A549 (cell line): ENCODE results near the gene TUBGCP2. TPM values are rescaled to one million over a fixed set of nuclear protein-coding genes. Genes with fewer than 3 reads are reported as not detected.
"Not testable (repeated sequence)": the region's sequence is repeated elsewhere in the genome, so short reads cannot be mapped to it uniquely, and the experiment has no call there.

ENCODE experiments used
- ATAC-seq, 2 experiments: fragments of 200-7000 bp in 1 of 2; fragments of >200 bp in 1 of 2; cut with Nextera tagmentation in 1 of 2; cut with Tn5 transposase in 1 of 2; 3 replicates each; pipeline versions ENCODE4 v1.8.0 to v1.9.1; 2018 to 2020; ENCODE audit warnings: mild to moderate bottlenecking in 1 of 2, moderate library complexity in 1 of 2
- CTCF ChIA-PET: fragments of 300-600 bp; sonication (Branson Sonifier 250); formaldehyde crosslinking; extraction: SDS; loops from one replicate; lab custom pipeline; 2021; ENCODE audit warnings: antibody characterized with exemption, inconsistent platforms; lab: Yijun Ruan, JAX
- POLR2A ChIA-PET: fragments of 350-600 bp; formaldehyde crosslinking; extraction: SDS; loops from one replicate; lab custom pipeline; 2021; ENCODE audit warnings: antibody characterized with exemption, inconsistent platforms; lab: Yijun Ruan, JAX
- DNase-seq, 2 experiments: peaks; one replicate each; pipeline versions ENCODE4 v3.0.0 to v3.0.0-alpha.2; 2011 to 2016; ENCODE audit warnings: low read depth in 1 of 2, low spot score in 1 of 2
- FAIRE-seq: peaks from 2 replicates; lab custom pipeline; 2011; peaks lifted over from hg19 to GRCh38; lab: Jason Lieb, UNC
- H3K27ac ChIP-seq, 2 experiments: fragments of >200 bp; sonication (Bioruptor Twin); formaldehyde crosslinking; 3 replicates each; pipeline ENCODE4 v1.5.1; 2016 to 2017
- H3K4me1 ChIP-seq: fragments of >200 bp; sonication (Bioruptor Twin); formaldehyde crosslinking; 3 replicates; pipeline ENCODE4 v1.6.1; 2016
- H3K4me2 ChIP-seq: fragments of >200 bp; sonication (Bioruptor Twin); formaldehyde crosslinking; 3 replicates; pipeline ENCODE4 v1.6.1; 2016
- H3K4me3 ChIP-seq: fragments of >200 bp; sonication (Bioruptor Twin); formaldehyde crosslinking; 3 replicates; pipeline ENCODE4 v1.5.1; 2016
- H3K9me3 ChIP-seq: fragments of >200 bp; sonication (Bioruptor Twin); formaldehyde crosslinking; 3 replicates; pipeline ENCODE4 v1.6.1; 2016
- BHLHE40 ChIP-seq: IDR thresholded peaks from 2 replicates; pipeline ENCODE4 v1.6.1; 2012; ENCODE audit warnings: low read depth, low read length, inconsistent platforms
- CBX8 ChIP-seq: fragments of 200-600 bp; sonication (generic); IDR thresholded peaks from 2 replicates; pipeline ENCODE4 v1.6.1; 2016
- CEBPB ChIP-seq, 2 experiments: fragments of >200 bp in 1 of 2; sonication (Bioruptor Twin) in 1 of 2; formaldehyde crosslinking in 1 of 2; IDR thresholded peaks; 2 replicates each; pipeline ENCODE4 v1.6.1; 2012 to 2016
- EHF ChIP-seq: fragments of 250-450 bp; sonication (Bioruptor Pico); IDR thresholded peaks from 2 replicates; pipeline ENCODE4 v1.5.0; 2020; ENCODE audit warnings: mild to moderate bottlenecking
- FOSL2 ChIP-seq, 2 experiments: fragments of 450-650 bp in 1 of 2; fragments of >200 bp in 1 of 2; sonication (Bioruptor Twin) in 1 of 2; formaldehyde crosslinking; IDR thresholded peaks; 2 replicates each; pipeline versions ENCODE4 v1.5.0 to v1.6.1; 2016 to 2020; ENCODE audit warnings: mild to moderate bottlenecking in 1 of 2, moderate library complexity in 1 of 2
- FOXS1 ChIP-seq: fragments of 250-450 bp; sonication (Bioruptor Pico); IDR thresholded peaks from 2 replicates; pipeline ENCODE4 v1.5.0; 2020; ENCODE audit warnings: mild to moderate bottlenecking, moderate library complexity
- HDAC2 ChIP-seq: fragments of 200-600 bp; sonication (generic); IDR thresholded peaks from 2 replicates; pipeline ENCODE4 v1.6.1; 2016
- JUN ChIP-seq, 2 experiments: fragments of >200 bp; sonication (Bioruptor Twin); formaldehyde crosslinking; IDR thresholded peaks; 2 replicates in 1 of 2; 3 replicates in 1 of 2; pipeline ENCODE4 v1.6.1; 2016 to 2017
- MAFK ChIP-seq: fragments of 450-650 bp; IDR thresholded peaks from 2 replicates; pipeline ENCODE4 v1.6.1; 2014; ENCODE audit not compliant: partially characterized antibody
- MAZ ChIP-seq: fragments of 150-350 bp; IDR thresholded peaks from 2 replicates; pipeline ENCODE4 v1.6.1; 2014; ENCODE audit warnings: antibody characterized with exemption, low read depth, low read length, borderline replicate concordance
- NFE2L2 ChIP-seq: fragments of 150-350 bp; conservative IDR thresholded peaks from 2 replicates; pipeline ENCODE4 v1.6.1; 2014; ENCODE audit warnings: low read length
- PHF8 ChIP-seq: fragments of 200-600 bp; sonication (generic); IDR thresholded peaks from 2 replicates; pipeline ENCODE4 v1.6.1; 2016; ENCODE audit warnings: low read depth, mild to moderate bottlenecking, antibody characterized with exemption, moderate library complexity, borderline replicate concordance
- POLR2A ChIP-seq: IDR thresholded peaks from 2 replicates; pipeline ENCODE4 v1.6.1; 2012; ENCODE audit warnings: mild to moderate bottlenecking, low read length
- RAD21 ChIP-seq, 2 experiments: fragments of >200 bp in 1 of 2; sonication (Bioruptor Twin) in 1 of 2; formaldehyde crosslinking in 1 of 2; IDR thresholded peaks in 1 of 2; conservative IDR thresholded peaks in 1 of 2; 2 replicates in 1 of 2; 3 replicates in 1 of 2; pipeline ENCODE4 v1.6.1; 2012 to 2018; ENCODE audit warnings: inconsistent platforms in 1 of 2
- RFX5 ChIP-seq: fragments of 450-650 bp; IDR thresholded peaks from 2 replicates; pipeline ENCODE4 v1.7.1; 2014; ENCODE audit warnings: antibody characterized with exemption, mild to moderate bottlenecking, moderate library complexity
- SMC3 ChIP-seq: fragments of >200 bp; sonication (Bioruptor Twin); formaldehyde crosslinking; IDR thresholded peaks from 3 replicates; pipeline ENCODE4 v1.6.1; 2018; ENCODE audit warnings: inconsistent platforms
- TFCP2L1 ChIP-seq: fragments of 250-450 bp; sonication (Bioruptor Pico); IDR thresholded peaks from 2 replicates; pipeline ENCODE4 v1.5.0; 2021; ENCODE audit warnings: mild to moderate bottlenecking
- TP53 ChIP-seq: fragments of 250-450 bp; sonication (Bioruptor Pico); IDR thresholded peaks from 2 replicates; pipeline ENCODE4 v1.5.0; 2021; ENCODE audit warnings: mild to moderate bottlenecking, moderate library complexity
- ZC3H11A ChIP-seq: fragments of 450-650 bp; IDR thresholded peaks from 2 replicates; pipeline ENCODE4 v1.6.1; 2014; ENCODE audit warnings: antibody characterized with exemption, mild to moderate bottlenecking
- ZSCAN20 ChIP-seq: fragments of 250-450 bp; sonication (Bioruptor Pico); IDR thresholded peaks from 2 replicates; pipeline ENCODE4 v1.8.0; 2022; ENCODE audit warnings: mild to moderate bottlenecking, moderate library complexity
- WGBS: methylation state at CpG from one replicate; pipeline ENCODE4 v1.1.6; 2017; ENCODE audit errors: missing lambda C conversion rate; 5-methylcytosine and 5-hydroxymethylcytosine counted together
- polyA plus RNA-seq, 4 experiments: library from polyadenylated mRNA; depleted of rRNA in 3 of 4; stranded (reverse); fragments of >200 nt; fragmentation: RNase III in 1 of 4; extraction: RNeasy Plus Mini Kit Qiagen cat#74134 plus additional on column Dnase treatment in 1 of 4; gene quantifications; 2 replicates in 3 of 4; 3 replicates in 1 of 4; pipeline ENCODE4 v1.2.3, GENCODE V29; 2011 to 2017
- TF ChIP-seq, protein P1 (sequence below): fragments of 200-600 bp; sonication (generic); IDR thresholded peaks from 2 replicates; pipeline ENCODE4 v1.6.1; 2016; ENCODE audit warnings: antibody characterized with exemption, mild to moderate bottlenecking, moderate library complexity
- TF ChIP-seq, protein P2 (sequence below): IDR thresholded peaks from 2 replicates; pipeline ENCODE4 v1.6.1; 2012
- TF ChIP-seq, protein P3 (sequence below): IDR thresholded peaks from 2 replicates; pipeline ENCODE4 v1.6.1; 2012; ENCODE audit warnings: low read depth, borderline replicate concordance
- TF ChIP-seq, protein P4 (sequence below): fragments of >200 bp; sonication (Bioruptor Twin); formaldehyde crosslinking; IDR thresholded peaks from 3 replicates; pipeline ENCODE4 v1.5.1; 2016
- TF ChIP-seq, protein P5 (sequence below): fragments of 250-450 bp; sonication (Bioruptor Pico); IDR thresholded peaks from 2 replicates; pipeline ENCODE4 v1.5.0; 2021; ENCODE audit warnings: mild to moderate bottlenecking, moderate library complexity, borderline replicate concordance

The TUBGCP2 gene
- polyA plus RNA-seq, 2 of the 4 experiments (the other 2 are of a cell fraction) = 33.6 to 44.5 TPM

DNA sequence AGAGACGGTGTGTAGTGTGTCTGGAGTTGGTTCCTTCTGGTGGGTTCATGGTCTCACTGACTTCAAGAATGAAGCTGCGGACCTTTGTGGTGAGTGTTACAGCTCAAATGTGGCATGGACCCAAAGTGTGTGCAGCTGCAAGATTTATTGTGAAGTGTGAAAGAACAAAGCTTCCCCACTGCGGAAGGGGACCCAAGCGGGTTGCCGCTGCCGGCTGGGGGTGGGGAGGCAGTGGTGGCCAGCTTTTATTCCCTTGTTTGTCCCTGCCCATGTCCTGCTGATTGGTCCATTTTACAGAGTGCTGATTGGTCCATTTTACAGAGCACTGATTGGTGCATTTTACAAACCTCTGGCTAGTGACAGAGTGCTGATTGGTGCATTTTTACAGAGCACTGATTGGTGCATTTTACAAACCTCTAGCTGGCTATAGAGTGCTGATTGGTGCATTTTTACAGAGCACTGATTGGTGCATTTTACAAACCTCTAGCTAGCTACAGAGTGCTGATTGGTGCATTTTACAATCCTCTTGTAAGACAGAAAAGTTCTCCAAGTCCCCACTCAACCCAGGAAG is 12.3 kb upstream of the TUBGCP2 start:
- ATAC-seq, H3K27ac ChIP-seq, H3K9me3 ChIP-seq, H3K4me2 ChIP-seq, POLR2A ChIA-PET, H3K4me3 ChIP-seq, DNase-seq, FAIRE-seq: not testable (repeated sequence)
- 76% methylated on average over 6 of the region's 6 CpGs for WGBS
- peak; percentile 96 for TF ChIP-seq MAFK
- peaks cover 15% of the 10 kb centered on the region for H3K4me1 ChIP-seq
- CTCF ChIA-PET = interaction anchor here (0.6 to 4.0 kb wide), 6 partner anchors 8 to 652 kb away, joined by 3 to 56 read pairs (median 4); no protein-coding TSS in a partner anchor

DNA sequence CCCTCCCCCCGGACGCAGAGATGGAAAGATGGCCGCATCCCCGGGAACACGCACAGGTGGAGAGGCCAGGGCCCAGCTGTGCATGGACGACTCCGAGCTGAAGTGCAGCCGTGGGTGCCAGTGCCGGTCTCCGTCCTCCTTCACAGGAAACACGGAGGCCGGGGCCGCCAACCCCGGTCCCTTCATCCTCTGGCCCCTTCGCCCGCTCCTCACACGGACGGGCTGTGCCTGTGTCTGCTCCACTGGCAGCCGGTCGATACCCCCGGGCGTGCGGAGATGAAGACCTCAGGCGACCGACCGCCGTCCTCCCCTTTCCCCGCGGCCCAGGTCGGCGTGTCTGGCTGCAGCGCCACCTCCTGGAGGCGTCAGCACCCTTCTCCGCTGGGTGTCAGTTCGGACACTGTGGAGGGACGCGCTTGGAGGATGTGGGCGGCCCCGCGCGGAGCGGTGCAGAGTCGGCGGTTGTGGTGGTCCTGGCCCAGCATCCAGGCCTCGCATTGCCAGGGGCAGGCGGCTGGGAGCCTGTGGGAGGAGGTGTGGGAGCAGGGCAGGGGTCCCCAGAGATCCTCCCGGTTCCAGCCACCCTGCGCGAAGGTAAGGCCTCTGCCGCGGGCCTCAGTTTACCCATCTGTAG is 9.9 kb upstream of the TUBGCP2 start:
- H3K4me3 ChIP-seq = peak overlapping the region; percentile 62
- POLR2A ChIA-PET = no interaction called here
- CTCF ChIA-PET = interaction anchor here (0.6 to 4.0 kb wide), 11 partner anchors 8 to 90 kb away, joined by 3 to 56 read pairs (median 5); no protein-coding TSS in a partner anchor

DNA sequence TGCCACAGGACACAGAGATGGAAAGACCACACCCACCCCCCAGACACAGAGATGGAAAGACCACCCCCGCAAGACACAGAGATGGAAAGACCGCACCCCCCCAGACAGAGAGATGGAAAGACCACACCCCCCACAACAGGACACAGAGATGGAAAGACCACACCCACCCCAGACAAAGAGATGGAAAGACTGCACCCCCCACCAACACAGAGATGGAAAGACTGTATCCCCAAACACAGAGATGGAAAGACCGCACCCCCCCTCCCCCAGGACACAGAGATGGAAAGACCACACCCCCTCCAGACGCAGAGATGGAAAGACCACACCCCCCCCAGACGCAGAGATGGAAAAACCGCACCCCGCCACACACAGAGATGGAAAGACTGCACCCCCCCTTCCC is 8.1 kb upstream of the TUBGCP2 start:
- WGBS = 51% methylated on average over 6 of the region's 7 CpGs
- ATAC-seq (no peak), FAIRE-seq (no peak), DNase-seq (peak in 1 of 2 experiments; percentile 44)
- 0 out of 3 replicates have a peak, but pooled peaks cover 7% of the 10 kb centered on the region for H3K4me1 ChIP-seq
- no peak overlapping the region for H3K27ac ChIP-seq
- no peak overlapping the region for H3K4me2 ChIP-seq
- ChIA-PET CTCF (interaction anchor here (2.0 to 3.6 kb wide), 2 partner anchors 10 to 12 kb away, joined by 8 to 33 read pairs; no protein-coding TSS in a partner anchor), POLR2A (no interaction called here)
- no peak overlapping the region for H3K4me3 ChIP-seq
- H3K9me3 ChIP-seq = no peaks in the 10 kb centered on the region; the same call in 2 of the 3 replicates
- TF ChIP-seq NFE2L2 (no peak), BHLHE40 (no peak), FOXS1 (no peak), TP53 (CRISPR knock-in tag) (no peak), CBX8 (no peak), ZC3H11A (no peak), ZSCAN20 (no peak), HDAC2 (no peak), MAZ (no peak), TFCP2L1 (no peak), EHF (CRISPR knock-in tag) (no peak)
- TF ChIP-seq, protein P1, sequence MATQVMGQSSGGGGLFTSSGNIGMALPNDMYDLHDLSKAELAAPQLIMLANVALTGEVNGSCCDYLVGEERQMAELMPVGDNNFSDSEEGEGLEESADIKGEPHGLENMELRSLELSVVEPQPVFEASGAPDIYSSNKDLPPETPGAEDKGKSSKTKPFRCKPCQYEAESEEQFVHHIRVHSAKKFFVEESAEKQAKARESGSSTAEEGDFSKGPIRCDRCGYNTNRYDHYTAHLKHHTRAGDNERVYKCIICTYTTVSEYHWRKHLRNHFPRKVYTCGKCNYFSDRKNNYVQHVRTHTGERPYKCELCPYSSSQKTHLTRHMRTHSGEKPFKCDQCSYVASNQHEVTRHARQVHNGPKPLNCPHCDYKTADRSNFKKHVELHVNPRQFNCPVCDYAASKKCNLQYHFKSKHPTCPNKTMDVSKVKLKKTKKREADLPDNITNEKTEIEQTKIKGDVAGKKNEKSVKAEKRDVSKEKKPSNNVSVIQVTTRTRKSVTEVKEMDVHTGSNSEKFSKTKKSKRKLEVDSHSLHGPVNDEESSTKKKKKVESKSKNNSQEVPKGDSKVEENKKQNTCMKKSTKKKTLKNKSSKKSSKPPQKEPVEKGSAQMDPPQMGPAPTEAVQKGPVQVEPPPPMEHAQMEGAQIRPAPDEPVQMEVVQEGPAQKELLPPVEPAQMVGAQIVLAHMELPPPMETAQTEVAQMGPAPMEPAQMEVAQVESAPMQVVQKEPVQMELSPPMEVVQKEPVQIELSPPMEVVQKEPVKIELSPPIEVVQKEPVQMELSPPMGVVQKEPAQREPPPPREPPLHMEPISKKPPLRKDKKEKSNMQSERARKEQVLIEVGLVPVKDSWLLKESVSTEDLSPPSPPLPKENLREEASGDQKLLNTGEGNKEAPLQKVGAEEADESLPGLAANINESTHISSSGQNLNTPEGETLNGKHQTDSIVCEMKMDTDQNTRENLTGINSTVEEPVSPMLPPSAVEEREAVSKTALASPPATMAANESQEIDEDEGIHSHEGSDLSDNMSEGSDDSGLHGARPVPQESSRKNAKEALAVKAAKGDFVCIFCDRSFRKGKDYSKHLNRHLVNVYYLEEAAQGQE = no peak

More for the DNA sequence above, 9.9 kb upstream of the TUBGCP2 start:
- ATAC-seq (peak; percentile 87 to 96), FAIRE-seq (no peak), DNase-seq (peak; percentile 68 to 84)
- 7% methylated on average over 32 of the region's 51 CpGs for WGBS
- 0 out of 2 replicates have a peak, but pooled peaks have one; percentile 43 for TF ChIP-seq TFCP2L1
- TF ChIP-seq, protein P2, sequence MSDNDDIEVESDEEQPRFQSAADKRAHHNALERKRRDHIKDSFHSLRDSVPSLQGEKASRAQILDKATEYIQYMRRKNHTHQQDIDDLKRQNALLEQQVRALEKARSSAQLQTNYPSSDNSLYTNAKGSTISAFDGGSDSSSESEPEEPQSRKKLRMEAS = peak; percentile 81
- 0 out of 2 replicates have a peak, but pooled peaks have one; percentile 40 for TF ChIP-seq RFX5
- peak; percentile 18 to 37; a peak in 2 of 5 replicates for TF ChIP-seq RAD21 (conservative IDR thresholded peaks at IDR 0.05 in 1 of 2, IDR thresholded peaks at IDR 0.05 in 1 of 2)
- TF ChIP-seq, protein P3, sequence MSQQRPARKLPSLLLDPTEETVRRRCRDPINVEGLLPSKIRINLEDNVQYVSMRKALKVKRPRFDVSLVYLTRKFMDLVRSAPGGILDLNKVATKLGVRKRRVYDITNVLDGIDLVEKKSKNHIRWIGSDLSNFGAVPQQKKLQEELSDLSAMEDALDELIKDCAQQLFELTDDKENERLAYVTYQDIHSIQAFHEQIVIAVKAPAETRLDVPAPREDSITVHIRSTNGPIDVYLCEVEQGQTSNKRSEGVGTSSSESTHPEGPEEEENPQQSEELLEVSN = no peak
- peak in 1 of 2 experiments; percentile 44; a peak in 1 of 5 replicates for TF ChIP-seq JUN (IDR thresholded peaks at IDR 0.05)
- peak; percentile 39; the same call in 1 of the 2 replicates for TF ChIP-seq PHF8
- no peak for TF ChIP-seq CEBPB (IDR thresholded peaks at IDR 0.05)
- no peak for TF ChIP-seq FOSL2 (IDR thresholded peaks at IDR 0.05)
- no peak for TF ChIP-seq FOSL2 (CRISPR knock-in tag; IDR thresholded peaks at IDR 0.05)
- peak; percentile 44; the same call in 1 of the 3 replicates for TF ChIP-seq SMC3
- TF ChIP-seq POLR2A = peak; percentile 33
- TF ChIP-seq, protein P4, sequence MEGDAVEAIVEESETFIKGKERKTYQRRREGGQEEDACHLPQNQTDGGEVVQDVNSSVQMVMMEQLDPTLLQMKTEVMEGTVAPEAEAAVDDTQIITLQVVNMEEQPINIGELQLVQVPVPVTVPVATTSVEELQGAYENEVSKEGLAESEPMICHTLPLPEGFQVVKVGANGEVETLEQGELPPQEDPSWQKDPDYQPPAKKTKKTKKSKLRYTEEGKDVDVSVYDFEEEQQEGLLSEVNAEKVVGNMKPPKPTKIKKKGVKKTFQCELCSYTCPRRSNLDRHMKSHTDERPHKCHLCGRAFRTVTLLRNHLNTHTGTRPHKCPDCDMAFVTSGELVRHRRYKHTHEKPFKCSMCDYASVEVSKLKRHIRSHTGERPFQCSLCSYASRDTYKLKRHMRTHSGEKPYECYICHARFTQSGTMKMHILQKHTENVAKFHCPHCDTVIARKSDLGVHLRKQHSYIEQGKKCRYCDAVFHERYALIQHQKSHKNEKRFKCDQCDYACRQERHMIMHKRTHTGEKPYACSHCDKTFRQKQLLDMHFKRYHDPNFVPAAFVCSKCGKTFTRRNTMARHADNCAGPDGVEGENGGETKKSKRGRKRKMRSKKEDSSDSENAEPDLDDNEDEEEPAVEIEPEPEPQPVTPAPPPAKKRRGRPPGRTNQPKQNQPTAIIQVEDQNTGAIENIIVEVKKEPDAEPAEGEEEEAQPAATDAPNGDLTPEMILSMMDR = peak; percentile 74
- TF ChIP-seq, protein P5, sequence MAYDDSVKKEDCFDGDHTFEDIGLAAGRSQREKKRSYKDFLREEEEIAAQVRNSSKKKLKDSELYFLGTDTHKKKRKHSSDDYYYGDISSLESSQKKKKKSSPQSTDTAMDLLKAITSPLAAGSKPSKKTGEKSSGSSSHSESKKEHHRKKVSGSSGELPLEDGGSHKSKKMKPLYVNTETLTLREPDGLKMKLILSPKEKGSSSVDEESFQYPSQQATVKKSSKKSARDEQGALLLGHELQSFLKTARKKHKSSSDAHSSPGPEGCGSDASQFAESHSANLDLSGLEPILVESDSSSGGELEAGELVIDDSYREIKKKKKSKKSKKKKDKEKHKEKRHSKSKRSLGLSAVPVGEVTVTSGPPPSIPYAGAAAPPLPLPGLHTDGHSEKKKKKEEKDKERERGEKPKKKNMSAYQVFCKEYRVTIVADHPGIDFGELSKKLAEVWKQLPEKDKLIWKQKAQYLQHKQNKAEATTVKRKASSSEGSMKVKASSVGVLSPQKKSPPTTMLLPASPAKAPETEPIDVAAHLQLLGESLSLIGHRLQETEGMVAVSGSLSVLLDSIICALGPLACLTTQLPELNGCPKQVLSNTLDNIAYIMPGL (CRISPR knock-in tag) = 0 out of 2 replicates have a peak, but pooled peaks have one; percentile 24
- 0 out of 3 replicates have a peak, but pooled peaks cover 7% of the 10 kb centered on the region for H3K4me1 ChIP-seq
- no peaks in the 10 kb centered on the region; the same call in 2 of the 3 replicates for H3K9me3 ChIP-seq
- peak overlapping the region; percentile 70 for H3K4me2 ChIP-seq
- peak overlapping the region; percentile 80 to 98 for H3K27ac ChIP-seq
